SK-N-SH (cell line): ENCODE measurements around the gene SEMA3F.

Experiments
- MXI1 ChIP-seq: IDR thresholded peaks from 2 replicates; pipeline ENCODE4 v1.6.1; 2012; ENCODE audit warnings: mild to moderate bottlenecking, low read depth, low read length, improper control_type of control experiment
- SIN3A ChIP-seq: IDR thresholded peaks from 2 replicates; pipeline ENCODE4 v1.6.1; 2012; ENCODE audit warnings: low read depth, mild to moderate bottlenecking, low read length, moderate library complexity, borderline replicate concordance

DNA sequence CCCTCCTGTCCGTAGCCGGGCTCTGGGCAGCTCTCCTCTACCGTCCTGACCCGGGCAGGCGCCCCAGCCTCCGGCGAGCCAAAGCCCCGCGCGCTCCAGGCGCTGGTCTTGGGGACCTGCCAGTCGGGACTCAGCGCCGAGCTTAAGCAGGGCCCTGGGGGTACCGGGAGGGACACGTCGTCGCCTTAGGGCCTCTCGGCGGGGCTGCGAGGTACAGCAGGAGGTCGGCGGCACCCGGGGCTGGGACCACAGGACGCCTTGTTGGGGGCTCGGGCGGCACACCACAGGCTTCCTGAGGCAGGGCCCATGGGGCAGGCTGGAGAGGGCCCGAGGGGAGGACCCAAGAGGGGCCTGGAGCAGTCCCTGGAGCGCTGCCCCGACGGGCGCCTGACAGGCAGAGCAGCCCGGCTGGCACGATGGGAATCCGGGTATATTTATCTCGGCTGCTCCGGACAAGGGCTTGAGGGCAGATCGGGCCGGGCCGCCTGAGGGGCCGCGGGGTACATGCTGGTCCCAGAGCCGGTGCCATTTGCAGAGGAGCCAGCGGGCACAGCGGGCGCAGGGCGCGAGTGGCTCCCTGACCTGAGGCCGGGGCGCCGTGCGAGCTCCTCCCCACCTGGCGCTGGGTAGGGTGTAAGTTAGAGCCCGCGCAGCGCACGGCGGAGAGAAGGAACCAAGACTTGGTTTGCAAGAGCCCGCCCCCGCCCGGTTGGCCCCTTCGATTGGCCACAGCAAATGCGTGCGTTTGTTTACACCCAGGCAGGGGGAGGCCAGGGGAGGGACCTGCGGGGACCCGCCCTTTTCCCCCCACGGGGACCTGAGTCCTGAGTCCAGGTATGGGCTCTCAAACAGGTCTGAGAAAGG lies 50.5 kb downstream of the SEMA3F start:
- TF ChIP-seq SIN3A (no peak), MXI1 (no peak)
